Neuronal stem cell (in vitro differentiated cells): ENCODE data around the gene SNRNP40.

Experiments
- DNase-seq: peaks from one replicate; pipeline ENCODE4 v3.0.0-alpha.2; 2013; ENCODE audit warnings: low spot score
- H2AFZ ChIP-seq: one replicate; pipeline ENCODE4 v1.6.1; 2013; ENCODE audit warnings: mild to moderate bottlenecking, low read length, inconsistent platforms
- H2AK5ac ChIP-seq: 2 replicates; pipeline ENCODE4 v1.6.1; 2013; ENCODE audit warnings: low read depth, mild to moderate bottlenecking, inconsistent platforms, low read length, moderate library complexity, mixed read lengths
- H2BK120ac ChIP-seq: 2 replicates; pipeline ENCODE4 v1.6.1; 2013; ENCODE audit warnings: low read depth, mild to moderate bottlenecking, inconsistent platforms, low read length, moderate library complexity, mixed read lengths
- H2BK12ac ChIP-seq: one replicate; pipeline ENCODE4 v1.6.1; 2013; ENCODE audit warnings: low read length, inconsistent platforms
- H2BK15ac ChIP-seq: 2 replicates; pipeline ENCODE4 v1.6.1; 2013; ENCODE audit warnings: mild to moderate bottlenecking, low read length, inconsistent platforms, mixed read lengths
- H2BK5ac ChIP-seq: one replicate; pipeline ENCODE4 v1.6.1; 2013; ENCODE audit warnings: inconsistent platforms, mild to moderate bottlenecking, low read length, moderate library complexity
- H3K14ac ChIP-seq: one replicate; pipeline ENCODE4 v1.6.1; 2013; ENCODE audit warnings: low read length, inconsistent platforms
- H3K18ac ChIP-seq: 2 replicates; pipeline ENCODE4 v1.6.1; 2013; ENCODE audit warnings: low read length, inconsistent platforms
- H3K23ac ChIP-seq: 2 replicates; pipeline ENCODE4 v1.6.1; 2013; ENCODE audit warnings: low read depth, mild to moderate bottlenecking, mixed read lengths, low read length, inconsistent platforms; ENCODE audit not compliant: poor library complexity
- H3K27ac ChIP-seq: replicated peaks from 3 replicates; pipeline ENCODE4 v1.5.1; 2013; ENCODE audit warnings: low read length, inconsistent platforms
- H3K27me3 ChIP-seq, 3 experiments: 2 replicates each; pipeline ENCODE4 v1.6.1; 2013; ENCODE audit warnings: low read length in 3 of 3, mild to moderate bottlenecking in 2 of 3, inconsistent platforms in 1 of 3, low read depth in 1 of 3, mixed read lengths in 1 of 3, moderate library complexity in 1 of 3; ENCODE audit not compliant: control insufficient read depth in 3 of 3, insufficient read depth in 3 of 3
- H3K36me3 ChIP-seq, 2 donors: replicated peaks in 1 of 2; 2 replicates each; pipeline ENCODE4 v1.6.1; 2013; ENCODE audit warnings: low read length in 2 of 2; ENCODE audit not compliant: control insufficient read depth in 2 of 2, insufficient read depth in 2 of 2
- H3K4ac ChIP-seq: 2 replicates; pipeline ENCODE4 v1.6.1; 2013; ENCODE audit warnings: inconsistent platforms, mild to moderate bottlenecking, low read length, moderate library complexity
- H3K4me1 ChIP-seq, 2 donors: 1 replicate in 1 of 2; 2 replicates in 1 of 2; pipeline ENCODE4 v1.6.1; 2013; ENCODE audit warnings: low read length in 2 of 2, low read depth in 1 of 2; ENCODE audit not compliant: control insufficient read depth in 2 of 2, insufficient read depth in 1 of 2
- H3K4me2 ChIP-seq: one replicate; pipeline ENCODE4 v1.6.1; 2013; ENCODE audit warnings: mild to moderate bottlenecking, low read length, inconsistent platforms; ENCODE audit not compliant: insufficient read depth, poor library complexity, severe bottlenecking
- H3K4me3 ChIP-seq, 2 donors: 2 replicates each; pipeline ENCODE4 v1.5.1; 2013; ENCODE audit warnings: low read length in 2 of 2, mild to moderate bottlenecking in 2 of 2, inconsistent platforms in 1 of 2, moderate library complexity in 1 of 2
- H3K79me1 ChIP-seq: one replicate; pipeline ENCODE4 v1.6.1; 2013; ENCODE audit warnings: low read depth, mild to moderate bottlenecking, inconsistent platforms, low read length, moderate library complexity
- H3K9ac ChIP-seq: one replicate; pipeline ENCODE4 v1.6.1; 2013; ENCODE audit warnings: mild to moderate bottlenecking, low read depth, low read length, inconsistent platforms; ENCODE audit not compliant: poor library complexity
- H3K9me3 ChIP-seq, 2 donors: replicated peaks in 1 of 2; 2 replicates each; pipeline versions ENCODE3 to v1.6.1; 2013; ENCODE audit warnings: low read length in 2 of 2, mild to moderate bottlenecking in 2 of 2, inconsistent platforms in 1 of 2, low read depth in 1 of 2, mixed read lengths in 1 of 2, moderate library complexity in 1 of 2; ENCODE audit not compliant: control insufficient read depth in 2 of 2, insufficient read depth in 1 of 2
- H4K8ac ChIP-seq: one replicate; pipeline ENCODE4 v1.6.1; 2013; ENCODE audit warnings: low read depth, mild to moderate bottlenecking, inconsistent platforms, low read length, moderate library complexity
- H4K91ac ChIP-seq: one replicate; pipeline ENCODE4 v1.6.1; 2013; ENCODE audit warnings: low read length, low read depth, mild to moderate bottlenecking, inconsistent platforms; ENCODE audit not compliant: poor library complexity
- whole genome bisulfite sequencing, 2 donors: extraction: QIAGEN DNeasy Blood & Tissue Kit; methylation state at CpG; one replicate each; pipeline ENCODE4 v1.1.7; 2013; ENCODE audit warnings: missing lambda C conversion rate in 2 of 2, mixed read lengths in 1 of 2; ENCODE audit not compliant: insufficient read length in 2 of 2, insufficient replicate concordance in 1 of 2; ENCODE audit errors: extremely low coverage in 2 of 2; 5-methylcytosine and 5-hydroxymethylcytosine counted together

Gene SNRNP40

GRCh38 chr1:31335007-31335406 lies 38.4 kb upstream of the SNRNP40 start:
- Histone ChIP-seq H3K4me3 (no peak overlapping the region), H3K9ac (no peak overlapping the region), H2AK5ac (no peak overlapping the region), H3K18ac (no peak overlapping the region), H3K9me3 (no peaks in the 10 kb centered on the region), H3K27ac (no peak overlapping the region), H2BK120ac (no peak overlapping the region), H3K4me1 (no peaks in the 10 kb centered on the region), H3K36me3 (peaks cover 0 to 38% of the 10 kb centered on the region in 2 donors), H3K27me3 (no peaks in the 10 kb centered on the region), H4K91ac (no peak overlapping the region), H3K79me1 (no peaks in the 10 kb centered on the region), H3K4ac (no peak overlapping the region), H4K8ac (no peak overlapping the region), H3K23ac (no peak overlapping the region), H2BK12ac (no peak overlapping the region), H3K4me2 (no peak overlapping the region), H2AFZ (no peak overlapping the region), H2BK15ac (no peak overlapping the region), H3K14ac (no peak overlapping the region), H2BK5ac (no peak overlapping the region)
- DNase-seq, result peak; percentile 12

DNA sequence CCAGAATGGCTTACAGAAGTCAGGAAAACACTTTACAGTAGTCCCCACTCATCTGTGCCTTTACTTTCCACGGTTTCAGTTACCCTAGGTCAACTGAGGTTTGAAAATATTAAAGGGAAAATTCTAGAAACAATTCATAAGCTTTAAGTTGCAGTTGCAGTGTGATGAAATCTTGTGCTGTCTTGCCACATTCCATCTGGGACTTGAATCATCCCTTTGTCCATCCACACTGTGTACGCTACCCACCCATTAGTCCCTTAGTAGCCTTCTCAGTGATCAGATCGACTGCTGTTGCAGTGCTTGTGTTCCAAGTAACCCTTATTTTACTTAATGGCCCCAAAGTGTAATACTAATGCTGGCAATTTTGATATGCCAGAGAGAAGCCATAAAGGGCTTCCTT lies 30.8 kb upstream of the SNRNP40 start:
- H3K4me2 ChIP-seq, result no peak overlapping the region
- no peak for DNase-seq
- H3K18ac ChIP-seq, result no peak overlapping the region
- WGBS, 2 donors, result no CpG with 5 or more reads among the region's 3 CpGs
- no peak overlapping the region for H2AFZ ChIP-seq
- H3K9ac ChIP-seq, result no peak overlapping the region
- no peaks in the 10 kb centered on the region for H3K9me3 ChIP-seq
- peaks cover 0 to 1% of the 10 kb centered on the region in 2 donors for H3K4me1 ChIP-seq
- peaks cover 4% of the 10 kb centered on the region for H3K79me1 ChIP-seq
- peaks cover 6 to 26% of the 10 kb centered on the region in 2 donors for H3K36me3 ChIP-seq
- no peak overlapping the region for H2BK120ac ChIP-seq
- H2BK12ac ChIP-seq, result no peak overlapping the region
- no peak overlapping the region for H3K14ac ChIP-seq
- no peaks in the 10 kb centered on the region for H3K27me3 ChIP-seq
- H3K27ac ChIP-seq, result no peak overlapping the region
- H2BK5ac ChIP-seq, result no peak overlapping the region
- no peak overlapping the region for H3K4me3 ChIP-seq
- no peak overlapping the region for H2AK5ac ChIP-seq
- H3K4ac ChIP-seq, result no peak overlapping the region
- no peak overlapping the region for H3K23ac ChIP-seq
- H2BK15ac ChIP-seq, result no peak overlapping the region
- H4K8ac ChIP-seq, result no peak overlapping the region
- no peak overlapping the region for H4K91ac ChIP-seq

GRCh38 chr1:31326461-31326860 lies 29.9 kb upstream of the SNRNP40 start:
- no CpG with 5 or more reads among the region's 1 CpG for WGBS, 2 donors
- H3K18ac ChIP-seq, result no peak overlapping the region
- H3K79me1 ChIP-seq, result peaks cover 4% of the 10 kb centered on the region
- no peak overlapping the region for H3K9ac ChIP-seq
- no peak overlapping the region for H4K8ac ChIP-seq
- H4K91ac ChIP-seq, result no peak overlapping the region
- no peak for DNase-seq
- H3K4me1 ChIP-seq, result peaks cover 0 to 1% of the 10 kb centered on the region in 2 donors
- no peak overlapping the region for H3K4me2 ChIP-seq
- no peak overlapping the region for H2BK12ac ChIP-seq
- no peak overlapping the region for H2AFZ ChIP-seq
- no peak overlapping the region for H3K4ac ChIP-seq
- no peaks in the 10 kb centered on the region for H3K27me3 ChIP-seq
- no peak overlapping the region for H3K27ac ChIP-seq
- no peak overlapping the region for H2AK5ac ChIP-seq
- H3K9me3 ChIP-seq, result no peaks in the 10 kb centered on the region
- H3K14ac ChIP-seq, result no peak overlapping the region
- H2BK120ac ChIP-seq, result no peak overlapping the region
- H2BK5ac ChIP-seq, result no peak overlapping the region
- no peak overlapping the region for H3K23ac ChIP-seq
- H3K36me3 ChIP-seq, result peaks cover 7 to 31% of the 10 kb centered on the region in 2 donors
- H3K4me3 ChIP-seq, result no peak overlapping the region
- H2BK15ac ChIP-seq, result no peak overlapping the region

- Histone ChIP-seq H3K14ac (peak overlapping the region; percentile 56), H3K9me3 (no peaks in the 10 kb centered on the region), H3K23ac (no peak overlapping the region), H4K91ac (no peak overlapping the region), H3K4me1 (peaks cover 0 to 1% of the 10 kb centered on the region in 2 donors), H3K4me2 (no peak overlapping the region), H4K8ac (no peak overlapping the region), H2AK5ac (no peak overlapping the region), H3K79me1 (peaks cover 4% of the 10 kb centered on the region), H2BK120ac (no peak overlapping the region), H3K27ac (no peak overlapping the region), H3K4me3 (no peak overlapping the region), H3K4ac (no peak overlapping the region), H3K27me3 (no peaks in the 10 kb centered on the region), H2BK12ac (no peak overlapping the region), H2BK5ac (no peak overlapping the region), H2BK15ac (no peak overlapping the region), H2AFZ (no peak overlapping the region), H3K18ac (no peak overlapping the region), H3K9ac (no peak overlapping the region), H3K36me3 (peaks cover 7 to 30% of the 10 kb centered on the region in 2 donors)
- WGBS, 2 donors, result no CpG with 5 or more reads among the region's 3 CpGs
- DNase-seq, result no peak
Measured at GRCh38 chr1:31324992-31325391, 28.4 kb upstream of the SNRNP40 start.
